Ovary (tissue), 3 donors: ENCODE data around the gene MSI2.

Experiments used
- CTCF ChIP-seq, 3 donors: fragments of 450-650 bp in 2 of 3; fragments of 200-600 bp in 1 of 3; IDR thresholded peaks; one replicate each; pipeline versions ENCODE4 v1.5.1 to v1.8.0; 2016 to 2022; ENCODE audit warnings: antibody characterized with exemption in 3 of 3, mild to moderate bottlenecking in 1 of 3
- EP300 ChIP-seq: sonication (generic); formaldehyde crosslinking; IDR thresholded peaks from one replicate; pipeline ENCODE4 v1.6.1; 2017; ENCODE audit warnings: antibody characterized with exemption
- POLR2A ChIP-seq: fragments of 450-650 bp; IDR thresholded peaks from one replicate; pipeline ENCODE4 v1.6.1; 2017; ENCODE audit warnings: antibody characterized with exemption, mild to moderate bottlenecking, moderate library complexity
- donor health status: DM: no; HTN: no; CAD: no.

- TF ChIP-seq POLR2A (no peak), CTCF (IDR thresholded peaks at IDR 0.05) (no peak), EP300 (no peak)
These were observed 338.4 kb downstream of the MSI2 start for GRCh38 chr17:57594767-57595166.
